ENCODE data around the gene GPR18. TPM values are rescaled to one million over a fixed set of nuclear protein-coding genes. Genes with fewer than 3 reads are reported as not detected.

GPR18 gene
- total RNA-seq, 3 donors from 2014 or later: 0.32 TPM; not detected in 2

- intact Hi-C loops (cut with DNase I; ENCODE audit: low total_unique reads): no loop called here
- Histone ChIP-seq H3K9me3 (no peaks in the 10 kb centered on the region), H3K27ac (no peak overlapping the region), H3K4me1 (no peaks in the 10 kb centered on the region), H3K27me3 (no peaks in the 10 kb centered on the region), H3K4me3 (no peak overlapping the region), H3K36me3 (no peaks in the 10 kb centered on the region)
- no peak for DNase-seq (ENCODE audit: low spot score in 2 of 2)
- no peak for TF ChIP-seq POLR2A (IDR thresholded peaks at IDR 0.05)
- no peak for TF ChIP-seq POLR2AphosphoS5 (IDR thresholded peaks at IDR 0.05)
- TF ChIP-seq CTCF (IDR thresholded peaks at IDR 0.05): no peak
Measured at GRCh38 chr13:99208185-99208584, 50.0 kb downstream of the GPR18 start.

GRCh38 chr13:99207511-99207910, 50.7 kb downstream of the GPR18 start:
- Histone ChIP-seq H3K27me3 (no peaks in the 10 kb centered on the region), H3K4me1 (no peaks in the 10 kb centered on the region), H3K9me3 (no peaks in the 10 kb centered on the region), H3K36me3 (no peaks in the 10 kb centered on the region), H3K27ac (no peak overlapping the region), H3K4me3 (no peak overlapping the region)
- DNase-seq (ENCODE audit: low spot score in 2 of 2): no peak
- intact Hi-C loops (cut with DNase I; ENCODE audit: low total_unique reads): no loop called here
- TF ChIP-seq POLR2AphosphoS5 (IDR thresholded peaks at IDR 0.05): no peak
- TF ChIP-seq CTCF (IDR thresholded peaks at IDR 0.05): no peak
- TF ChIP-seq POLR2A (IDR thresholded peaks at IDR 0.05): no peak

DNA sequence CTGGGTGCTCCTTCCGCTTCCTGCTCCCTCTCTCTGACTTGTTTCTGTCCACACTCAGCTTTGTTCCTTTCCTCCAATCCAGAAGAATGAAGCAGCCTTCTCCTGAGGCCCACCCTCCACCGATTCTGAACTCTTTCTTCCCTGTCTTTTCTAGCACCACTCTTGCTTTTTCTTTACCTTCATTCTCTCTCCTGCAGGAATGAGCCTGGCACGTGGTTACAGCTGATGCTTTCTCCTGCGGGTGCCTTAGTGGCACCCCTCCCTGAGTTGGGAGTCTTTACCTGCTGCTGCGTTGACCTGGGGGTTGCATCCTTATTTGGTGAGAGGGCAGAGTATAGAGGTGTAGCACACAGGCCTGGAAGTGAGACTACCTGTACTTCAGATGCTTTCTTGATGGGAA, 51.3 kb downstream of the GPR18 start:
- no peaks in the 10 kb centered on the region for H3K27me3 ChIP-seq
- H3K36me3 ChIP-seq: no peaks in the 10 kb centered on the region
- intact Hi-C loops (cut with DNase I; ENCODE audit: low total_unique reads): no loop called here
- H3K4me1 ChIP-seq: no peaks in the 10 kb centered on the region
- no peak overlapping the region for H3K4me3 ChIP-seq
- no peak for DNase-seq (ENCODE audit: low spot score in 2 of 2)
- H3K9me3 ChIP-seq: no peaks in the 10 kb centered on the region
- TF ChIP-seq CTCF (IDR thresholded peaks at IDR 0.05): no peak
- no peak for TF ChIP-seq POLR2A (IDR thresholded peaks at IDR 0.05)
- no peak for TF ChIP-seq POLR2AphosphoS5 (IDR thresholded peaks at IDR 0.05)
- H3K27ac ChIP-seq: no peak overlapping the region

- intact Hi-C loops (cut with DNase I; ENCODE audit: low total_unique reads): no loop called here
- no peaks in the 10 kb centered on the region for H3K4me1 ChIP-seq
- H3K4me3 ChIP-seq: no peak overlapping the region
- DNase-seq (ENCODE audit: low spot score in 2 of 2): no peak
- no peaks in the 10 kb centered on the region for H3K36me3 ChIP-seq
- TF ChIP-seq POLR2AphosphoS5 (IDR thresholded peaks at IDR 0.05) (no peak), POLR2A (IDR thresholded peaks at IDR 0.05) (no peak)
- no peaks in the 10 kb centered on the region for H3K27me3 ChIP-seq
- H3K9me3 ChIP-seq: no peaks in the 10 kb centered on the region
- no peak overlapping the region for H3K27ac ChIP-seq
Measured at GRCh38 chr13:99206226-99206625, 52.0 kb downstream of the GPR18 start.

GRCh38 chr13:99205621-99206220, 52.5 kb downstream of the GPR18 start:
- DNase-seq (ENCODE audit: low spot score in 2 of 2): no peak
- H3K4me3 ChIP-seq: no peak overlapping the region
- no peaks in the 10 kb centered on the region for H3K9me3 ChIP-seq
- no peak overlapping the region for H3K27ac ChIP-seq
- intact Hi-C loops (cut with DNase I; ENCODE audit: low total_unique reads): no loop called here
- no peaks in the 10 kb centered on the region for H3K4me1 ChIP-seq
- TF ChIP-seq POLR2A (IDR thresholded peaks at IDR 0.05): no peak
- TF ChIP-seq POLR2AphosphoS5 (IDR thresholded peaks at IDR 0.05): no peak
- TF ChIP-seq CTCF (IDR thresholded peaks at IDR 0.05): no peak
- H3K27me3 ChIP-seq: no peaks in the 10 kb centered on the region
- H3K36me3 ChIP-seq: no peaks in the 10 kb centered on the region

Other genes with a start within 250 kb of the GPR18 start
- 10 to 100 TPM; 64.6 to 72.8 (median 65.1) TPM for gene UBAC2, start 57.5 kb downstream of the GPR18 start, total RNA-seq
- gene GPR183, start 49.0 kb upstream of the GPR18 start, total RNA-seq: 10 to 100 TPM; 10.2 to 30.1 (median 21.4) TPM
- 100 to 1,000 TPM in 2 of 3 donors, 10 to 100 TPM in 1; 95.1 to 155 (median 107) TPM for gene TM9SF2, start 243.1 kb upstream of the GPR18 start, total RNA-seq